ENCODE measurements around the gene MIS18A.

DNA sequence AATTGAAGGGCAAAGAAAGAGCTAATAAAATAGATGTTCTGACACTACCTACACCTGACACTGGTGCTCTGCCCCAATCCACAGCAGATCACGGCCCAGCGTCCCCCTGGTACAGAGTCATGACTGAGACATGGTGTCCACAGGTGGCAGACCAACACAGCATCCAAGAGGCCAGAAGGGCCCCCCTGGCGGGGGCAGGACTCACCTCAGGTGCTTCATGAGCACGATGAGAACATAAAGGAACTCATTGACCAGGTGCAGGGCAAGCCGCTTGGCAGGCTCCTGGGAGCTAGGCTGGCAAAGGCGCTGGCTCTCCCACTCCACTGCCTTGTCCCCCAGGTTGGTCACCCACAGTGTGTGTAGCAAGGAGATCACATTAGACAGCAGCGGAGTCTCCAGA, 40.2 kb upstream of the MIS18A start:
- TF ChIP-seq, protein P1, sequence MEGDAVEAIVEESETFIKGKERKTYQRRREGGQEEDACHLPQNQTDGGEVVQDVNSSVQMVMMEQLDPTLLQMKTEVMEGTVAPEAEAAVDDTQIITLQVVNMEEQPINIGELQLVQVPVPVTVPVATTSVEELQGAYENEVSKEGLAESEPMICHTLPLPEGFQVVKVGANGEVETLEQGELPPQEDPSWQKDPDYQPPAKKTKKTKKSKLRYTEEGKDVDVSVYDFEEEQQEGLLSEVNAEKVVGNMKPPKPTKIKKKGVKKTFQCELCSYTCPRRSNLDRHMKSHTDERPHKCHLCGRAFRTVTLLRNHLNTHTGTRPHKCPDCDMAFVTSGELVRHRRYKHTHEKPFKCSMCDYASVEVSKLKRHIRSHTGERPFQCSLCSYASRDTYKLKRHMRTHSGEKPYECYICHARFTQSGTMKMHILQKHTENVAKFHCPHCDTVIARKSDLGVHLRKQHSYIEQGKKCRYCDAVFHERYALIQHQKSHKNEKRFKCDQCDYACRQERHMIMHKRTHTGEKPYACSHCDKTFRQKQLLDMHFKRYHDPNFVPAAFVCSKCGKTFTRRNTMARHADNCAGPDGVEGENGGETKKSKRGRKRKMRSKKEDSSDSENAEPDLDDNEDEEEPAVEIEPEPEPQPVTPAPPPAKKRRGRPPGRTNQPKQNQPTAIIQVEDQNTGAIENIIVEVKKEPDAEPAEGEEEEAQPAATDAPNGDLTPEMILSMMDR (IDR thresholded peaks at IDR 0.05; ENCODE audit: insufficient read depth, low read length, poor library complexity, severe bottlenecking), result no peak
- no peak for TF ChIP-seq EZH2phosphoT487 (conservative IDR thresholded peaks at IDR 0.05; ENCODE audit: low read length)

All from SU-DHL-6 (cell line).